ENCODE results near the gene MKLN1.

The MKLN1 gene

DNA sequence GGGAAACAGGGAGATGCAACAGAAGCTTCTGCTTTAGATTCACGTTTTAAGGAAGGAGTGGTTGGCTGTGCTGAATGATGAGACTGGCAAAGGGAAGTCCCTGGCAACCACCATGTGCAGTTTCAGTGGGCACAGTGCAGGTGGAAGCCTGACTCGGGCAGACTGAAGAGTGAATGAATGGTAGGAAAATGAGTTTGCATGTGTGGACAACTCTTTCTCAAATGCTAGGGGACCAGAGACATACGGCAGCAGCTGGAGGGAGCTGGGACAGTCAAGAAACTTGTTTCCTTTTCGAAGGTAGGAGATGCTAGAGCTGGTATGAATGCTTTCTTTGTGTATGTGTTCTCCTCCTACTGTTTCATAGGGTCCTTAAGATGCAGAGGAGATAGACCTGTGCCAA is 199.8 kb downstream of the MKLN1 start:
- DNase-seq: no peak

DNA sequence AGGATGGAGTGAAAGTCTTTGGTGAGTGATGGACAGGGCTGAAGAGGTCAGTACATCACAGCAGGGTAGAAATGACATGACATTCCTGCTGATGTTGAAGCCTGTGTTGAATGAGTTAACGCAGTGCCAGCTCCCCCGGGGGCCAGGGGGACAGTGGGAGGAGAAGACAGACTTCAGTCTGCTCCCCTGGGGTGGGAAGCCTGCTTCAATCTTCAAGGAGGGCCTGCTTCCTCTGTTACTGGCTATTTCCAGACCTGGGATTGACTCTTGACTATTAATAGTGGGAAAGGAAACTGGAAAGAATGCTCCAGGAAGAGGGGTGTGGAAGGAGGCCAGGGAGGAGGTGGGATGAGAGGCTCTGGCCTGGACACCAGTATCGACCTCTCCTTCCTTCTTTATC is 201.5 kb downstream of the MKLN1 start:
- no peak for DNase-seq

DNA sequence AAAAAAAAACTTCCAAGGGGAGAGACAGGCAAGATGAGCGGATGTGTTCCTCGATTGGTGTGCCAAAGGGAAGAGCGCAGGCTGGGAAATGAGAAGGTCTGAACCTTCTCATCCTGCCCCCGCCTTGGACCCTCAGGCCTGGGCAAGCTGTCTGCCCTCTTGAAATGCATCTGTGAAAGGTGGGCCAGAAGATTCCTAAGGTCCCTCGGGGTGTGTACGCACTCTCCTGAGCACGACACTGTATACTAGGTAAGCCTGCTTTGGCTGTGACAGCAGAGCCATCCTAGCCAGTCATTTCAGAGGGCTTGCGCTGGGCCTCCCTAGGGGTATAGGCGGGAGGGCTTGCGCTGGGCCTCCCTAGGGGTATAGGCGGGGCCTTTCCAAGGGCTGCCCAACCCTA is 201.9 kb downstream of the MKLN1 start:
- no peak for DNase-seq

GRCh38 chr7:131530137-131530536 is 202.5 kb downstream of the MKLN1 start:
- DNase-seq: no peak

DNA sequence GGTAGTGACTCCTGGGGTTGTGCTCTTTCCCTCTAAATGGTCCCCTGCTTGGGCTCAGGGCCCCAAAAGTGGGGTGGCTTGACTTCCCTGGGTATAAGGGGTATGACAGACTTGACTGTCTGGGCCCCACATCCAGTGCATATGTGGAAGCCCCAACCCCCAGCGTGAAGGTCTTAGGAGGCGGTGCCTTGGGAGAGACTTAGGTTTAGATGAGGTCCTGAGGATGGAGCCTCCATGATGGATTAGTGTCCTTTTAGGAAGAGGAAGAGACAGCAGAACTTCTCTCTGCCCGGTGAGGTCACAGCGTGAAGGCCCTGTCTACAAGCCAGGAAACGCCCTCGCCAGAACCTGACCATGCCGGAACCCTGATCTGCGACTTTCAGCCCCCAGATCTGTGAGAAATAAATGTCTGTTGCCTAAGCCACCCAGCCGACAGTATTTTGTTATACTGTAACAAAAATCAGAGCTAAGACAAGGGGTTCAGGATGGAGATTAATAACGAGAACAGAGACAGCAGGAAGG is 205.0 kb downstream of the MKLN1 start:
- DNase-seq: no peak

- no peak for DNase-seq
Observed at GRCh38 chr7:131533151-131533559, 205.5 kb downstream of the MKLN1 start.

GRCh38 chr7:131533566-131534561 is 206.2 kb downstream of the MKLN1 start:
- no peak for DNase-seq

DNA sequence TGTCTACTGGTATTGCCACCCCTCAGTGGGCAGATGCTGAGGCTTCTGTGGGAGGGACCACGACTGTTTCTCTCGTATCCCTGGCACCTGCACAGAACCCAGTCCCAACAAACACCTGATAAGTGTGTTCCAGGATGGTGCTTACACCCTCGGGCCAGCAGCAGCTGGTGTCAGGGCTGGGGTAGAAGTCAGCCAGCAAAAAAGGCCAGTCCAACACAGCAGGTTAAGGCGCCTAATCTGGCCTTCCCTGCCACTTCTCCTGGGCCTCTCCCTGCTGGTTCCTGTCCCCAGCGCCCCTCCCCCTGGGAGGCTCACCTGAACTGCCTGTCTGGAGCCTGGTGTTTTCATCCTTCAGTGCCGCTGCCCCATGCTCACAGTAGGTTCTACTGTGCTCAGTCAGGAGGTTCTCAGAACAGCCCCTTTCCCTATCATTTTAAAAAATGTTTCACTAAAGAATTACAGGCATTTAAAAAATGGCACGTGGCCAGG is 208.7 kb downstream of the MKLN1 start:
- no peak for DNase-seq

DNA sequence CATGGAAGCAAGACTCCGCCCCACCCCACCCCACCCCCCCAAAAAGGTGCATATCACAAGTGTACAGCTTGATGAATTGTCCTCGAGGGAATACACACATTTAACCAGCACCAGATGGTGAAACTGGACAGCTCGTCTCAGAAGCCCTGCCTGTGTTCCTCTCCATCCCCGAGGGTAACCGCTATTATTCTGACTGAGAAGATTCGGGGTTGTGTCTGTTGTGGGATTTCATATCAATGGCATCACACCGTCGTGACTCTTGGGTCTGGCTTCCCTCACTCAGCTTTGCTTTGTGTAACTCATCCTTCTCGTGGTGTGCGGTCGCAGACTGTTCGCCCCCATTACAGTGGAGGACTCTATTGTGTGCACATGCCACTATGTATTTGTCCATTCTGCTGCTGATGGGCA is 209.9 kb downstream of the MKLN1 start:
- DNase-seq: no peak

DNA sequence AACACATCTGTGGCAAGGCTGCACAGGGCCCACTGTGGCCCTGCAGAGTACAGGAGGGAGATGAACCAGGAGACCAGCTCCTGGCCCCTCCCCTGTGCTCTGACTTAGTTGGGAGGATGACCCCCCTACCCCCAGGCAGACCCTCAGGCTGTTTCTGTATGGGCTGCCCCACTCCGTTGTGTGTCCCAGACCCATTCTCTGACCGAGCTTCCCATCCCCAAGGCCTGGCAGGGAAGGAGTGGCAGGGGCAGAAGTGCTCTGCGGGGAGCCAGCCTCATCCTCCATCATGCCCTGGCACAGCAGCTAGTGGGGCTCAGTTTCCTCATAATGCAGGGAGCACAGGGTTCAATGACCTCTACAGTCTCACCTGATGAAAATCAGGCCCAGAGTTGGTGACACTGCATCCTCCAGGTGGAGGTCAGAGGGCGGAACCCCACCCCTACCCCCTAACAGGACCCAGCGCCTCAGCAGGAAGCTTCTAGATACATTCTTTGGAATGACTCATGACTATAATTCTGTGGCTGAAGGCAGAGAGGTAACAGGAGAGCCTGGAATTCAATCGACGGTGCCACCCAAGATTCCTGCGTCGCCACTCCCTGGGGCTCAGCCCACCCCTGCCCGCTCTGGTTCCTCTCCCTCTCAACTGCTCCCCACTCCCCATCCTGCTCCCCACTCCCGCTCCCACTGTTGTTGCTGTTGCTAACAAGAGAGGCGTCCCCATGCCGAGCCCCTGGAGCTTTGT is 210.6 kb downstream of the MKLN1 start:
- no peak for DNase-seq

DNA sequence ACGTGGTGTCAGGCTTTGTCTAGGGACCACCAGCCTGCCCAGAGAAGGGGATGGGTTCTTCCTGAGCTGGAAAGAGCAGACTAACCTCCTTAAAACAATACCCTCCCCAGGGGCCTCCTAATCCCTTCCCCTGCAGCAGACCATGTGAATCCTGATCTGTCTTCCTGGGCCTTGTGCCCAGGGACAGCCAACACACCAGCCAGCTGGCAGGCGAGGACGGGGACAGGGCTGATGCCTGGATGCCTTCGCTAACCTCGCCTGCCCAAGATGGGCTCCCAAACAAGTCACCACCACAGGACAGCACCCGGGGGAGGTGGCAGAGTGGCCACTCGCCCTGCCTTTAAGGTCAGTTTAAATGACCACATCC is 211.1 kb downstream of the MKLN1 start:
- DNase-seq: no peak

DNA sequence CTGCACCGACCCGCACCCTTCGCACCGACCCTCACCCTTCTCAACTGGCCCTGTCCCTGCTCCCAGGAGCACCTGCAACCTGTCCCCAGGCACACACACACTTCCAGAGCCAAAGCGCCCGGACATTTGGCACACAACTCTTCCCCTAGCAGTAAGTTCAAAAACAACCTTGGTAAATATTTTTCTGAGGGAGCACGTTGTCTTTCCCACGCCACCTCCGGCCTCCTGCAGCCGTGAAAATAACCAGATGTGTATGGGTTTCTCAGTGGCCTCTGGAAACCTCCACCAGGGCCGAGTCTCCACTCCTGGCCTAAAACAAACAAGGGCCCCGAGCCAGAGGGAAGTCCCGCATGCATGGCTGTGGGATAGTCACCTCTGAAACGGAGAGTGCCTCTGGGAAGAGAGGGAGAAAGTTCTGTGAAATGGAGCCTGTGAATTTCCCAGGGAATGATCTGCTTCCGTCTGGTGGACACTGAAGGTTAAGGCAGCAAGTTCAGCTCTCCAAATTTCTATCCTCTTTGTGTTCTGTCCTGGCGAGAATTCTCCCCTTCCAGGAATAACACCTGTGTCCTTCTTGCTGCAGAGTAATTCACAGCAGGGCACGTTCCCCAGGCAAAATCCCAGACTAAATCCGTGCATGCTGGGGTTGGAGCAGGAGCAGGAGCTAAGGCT is 213.0 kb downstream of the MKLN1 start:
- no peak for DNase-seq

GRCh38 chr7:131543298-131543697 is 215.6 kb downstream of the MKLN1 start:
- no peak for DNase-seq

DNA sequence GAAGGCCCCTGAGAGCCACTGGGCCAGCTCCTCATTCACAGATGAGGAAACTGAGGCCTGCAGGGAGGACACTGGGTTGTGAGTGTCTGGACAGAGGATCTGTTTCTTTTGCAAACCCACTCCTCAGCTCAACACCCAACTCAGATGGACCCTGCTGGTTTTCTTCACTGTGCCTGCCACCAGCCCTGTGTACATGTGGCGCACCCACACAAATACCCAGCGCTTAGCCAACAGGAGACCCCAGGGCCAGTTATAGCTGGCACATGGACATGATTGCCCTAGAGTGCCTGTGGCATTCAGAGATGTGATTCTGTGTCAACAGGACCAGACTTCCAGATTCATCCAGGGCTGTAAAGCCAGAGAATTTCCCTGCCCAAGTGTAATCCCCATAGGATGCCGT is 216.3 kb downstream of the MKLN1 start:
- DNase-seq: no peak

- DNase-seq: no peak
Observed at GRCh38 chr7:131544449-131545301, 217.0 kb downstream of the MKLN1 start.

DNA sequence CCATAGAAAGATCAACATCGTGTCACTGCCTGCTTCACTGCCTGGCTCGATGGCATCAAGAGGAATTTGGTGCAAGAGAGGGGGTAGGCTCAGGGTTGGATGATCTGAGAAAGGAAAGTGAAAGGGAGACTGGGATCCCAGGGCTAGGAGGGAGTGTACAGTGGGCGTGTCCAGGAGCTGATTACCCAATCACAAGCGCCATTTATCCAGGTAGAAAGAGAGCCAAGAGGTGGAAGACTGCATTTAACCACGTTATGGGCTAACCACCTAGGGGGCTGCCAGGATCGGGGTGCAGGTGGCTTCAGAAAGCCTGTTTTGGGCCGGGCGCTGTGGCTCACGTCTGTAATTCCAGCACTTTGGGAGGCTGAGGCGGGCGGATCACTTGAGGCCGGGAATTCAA is 218.4 kb downstream of the MKLN1 start:
- DNase-seq: no peak

All from activated CD4-positive, alpha-beta T cell treated with anti-CD3 and anti-CD28 coated beads, Interleukin-2, amount 50 U/mL, for 16 hours (primary cell).